CD4-positive, alpha-beta T cell treated with Interleukin-17A for 4 hours (primary cell): Measurements from ENCODE around the gene OR1L6.

Experiments
- DNase-seq: peaks from one replicate; pipeline ENCODE4 v3.0.0-alpha.2; 2020; ENCODE audit warnings: mixed read lengths

OR1L6 gene

GRCh38 chr9:122742003-122742402, at the start of gene OR1L6:
Gene OR1L6, plus strand, starts transcription at chr9:122742303. Its CDS starts 7,545 bp downstream, at chr9:122749848.
- DNase-seq, result no peak

DNA sequence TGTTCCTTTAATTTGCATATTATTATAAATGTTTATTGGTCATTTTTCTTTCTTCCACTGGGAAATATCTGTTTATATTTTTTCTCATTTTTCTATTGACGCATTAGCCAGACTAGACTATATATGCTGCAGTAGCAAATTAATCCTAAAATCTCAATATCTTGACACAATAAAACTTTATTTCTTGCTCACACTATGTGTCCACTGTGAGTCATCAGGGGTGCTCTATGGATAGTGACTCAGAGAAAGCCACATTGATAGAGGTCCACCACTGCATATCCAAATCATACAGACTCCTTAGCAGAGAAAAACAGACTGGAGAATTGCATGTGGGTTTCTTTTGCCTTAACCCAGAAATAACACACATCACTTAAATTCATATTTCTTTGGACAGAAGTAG, 46.4 kb upstream of the OR1L6 start:
- no peak for DNase-seq

DNA sequence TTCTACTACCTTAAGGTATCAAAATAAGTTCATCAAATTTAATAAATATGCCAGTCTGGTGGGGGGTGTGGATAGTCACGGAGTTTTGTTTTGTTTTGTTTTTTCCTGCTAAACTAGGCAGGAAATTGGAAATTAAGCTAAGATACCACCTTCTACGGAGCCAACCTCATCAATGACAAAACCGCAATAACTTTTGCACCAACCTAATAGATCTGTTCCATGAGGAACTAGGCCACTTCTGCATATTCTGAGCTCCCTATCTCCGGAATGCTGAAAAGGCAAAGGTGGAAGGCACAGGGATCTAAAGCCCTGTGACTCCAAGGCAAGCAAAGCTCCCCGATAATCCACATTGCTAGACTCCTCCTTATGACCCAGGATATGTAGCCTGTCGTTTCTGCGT, 24.1 kb upstream of the OR1L6 start:
- no peak for DNase-seq

- DNase-seq, result no peak
Measured at GRCh38 chr9:122719218-122719617, 22.9 kb upstream of the OR1L6 start.

DNA sequence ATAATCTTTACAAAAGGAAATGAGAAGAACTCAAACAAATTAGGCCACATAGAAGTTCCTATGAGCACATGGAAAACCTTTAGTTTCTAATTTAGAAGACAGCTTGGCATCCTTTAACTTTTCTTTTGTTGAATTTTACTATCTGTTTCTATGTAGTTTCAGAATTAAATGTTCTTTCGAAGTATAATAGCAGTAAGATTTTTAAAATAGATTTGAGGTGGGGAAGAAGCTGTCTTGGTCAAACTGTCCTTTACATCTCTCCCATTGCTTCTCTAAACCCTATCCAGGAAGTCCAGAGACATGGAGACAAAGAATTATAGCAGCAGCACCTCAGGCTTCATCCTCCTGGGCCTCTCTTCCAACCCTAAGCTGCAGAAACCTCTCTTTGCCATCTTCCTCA, 18.4 kb upstream of the OR1L6 start, which contains the start of gene OR1L4:
Gene OR1L4, plus strand, starts transcription at position 301 of the 400 bp plus-strand sequence. Its CDS starts 0 bp downstream, at position 301.
- no peak for DNase-seq

DNA sequence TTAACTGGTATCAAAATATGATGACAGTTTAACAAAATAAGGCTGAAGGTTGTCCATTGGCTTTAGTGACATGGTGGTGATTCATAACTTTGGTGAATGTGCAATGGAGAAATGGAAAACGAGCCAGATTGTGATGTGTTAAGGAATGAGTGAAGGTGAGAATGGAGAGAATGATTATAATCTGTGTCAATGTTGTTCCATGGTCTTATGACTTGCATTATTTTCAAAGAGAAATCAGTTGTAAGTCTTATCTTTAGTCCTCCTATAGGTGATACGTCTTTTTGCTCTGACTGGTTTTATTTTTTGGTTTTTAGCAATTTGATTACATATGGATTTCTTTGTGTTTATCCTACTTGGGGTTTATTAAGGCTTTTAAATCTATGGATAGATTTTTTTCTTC, 12.7 kb downstream of the OR1L6 start:
- no peak for DNase-seq

DNA sequence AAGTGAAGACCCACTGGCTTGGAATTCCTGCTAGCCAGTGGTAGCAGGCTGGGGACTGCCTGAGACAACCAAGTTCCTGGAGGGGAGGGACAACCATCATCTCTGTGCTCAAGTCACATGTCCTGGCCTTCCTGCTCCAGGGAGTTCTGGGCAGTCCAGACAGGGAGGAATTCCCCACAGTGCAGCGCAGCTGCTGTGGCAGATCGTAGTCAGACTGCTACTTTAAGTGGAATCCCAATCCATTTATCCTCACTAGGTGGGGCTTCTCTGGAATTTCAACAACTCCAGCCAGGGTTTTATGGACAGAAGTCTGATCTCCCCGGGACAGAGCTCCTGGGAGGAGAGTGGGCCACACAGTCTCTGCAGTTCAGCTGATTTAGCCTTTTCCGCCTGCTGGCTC, 25.7 kb downstream of the OR1L6 start:
- no peak for DNase-seq

GRCh38 chr9:122777052-122777451, 34.9 kb downstream of the OR1L6 start:
- no peak for DNase-seq

- DNase-seq, result no peak
Measured at GRCh38 chr9:122777935-122778627, 36.0 kb downstream of the OR1L6 start.

GRCh38 chr9:122779181-122779580, 37.1 kb downstream of the OR1L6 start:
- DNase-seq, result no peak

DNA sequence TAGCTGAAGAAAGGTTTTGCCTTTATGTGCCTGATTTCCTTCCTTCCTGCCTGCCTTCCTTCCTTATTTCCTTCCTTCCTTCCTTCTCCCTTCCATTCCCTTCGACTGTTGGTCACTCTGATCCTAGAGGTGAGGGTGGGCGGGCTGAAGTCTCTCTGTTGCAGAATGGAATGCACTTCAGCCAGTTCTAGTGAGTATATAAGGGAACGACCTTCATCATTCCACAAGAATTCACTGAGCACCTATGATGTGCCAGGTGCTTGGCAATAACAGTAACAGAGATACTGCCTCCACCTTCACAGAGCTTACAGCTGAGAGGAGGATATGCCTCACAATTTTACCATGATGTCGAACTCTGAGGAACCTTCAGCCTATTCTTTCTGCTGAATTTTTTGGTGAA, 37.9 kb downstream of the OR1L6 start:
- DNase-seq, result no peak

GRCh38 chr9:122781671-122782070, 39.6 kb downstream of the OR1L6 start:
- DNase-seq, result no peak

- no peak for DNase-seq
Measured at GRCh38 chr9:122785269-122785668, 43.2 kb downstream of the OR1L6 start.

- DNase-seq, result no peak
Measured at GRCh38 chr9:122786338-122786737, 44.2 kb downstream of the OR1L6 start.

GRCh38 chr9:122788831-122789230, 46.7 kb downstream of the OR1L6 start, which contains the start of gene OR5C1:
Gene OR5C1, plus strand, starts transcription at chr9:122788933. Its CDS starts 0 bp downstream, at chr9:122788933.
- DNase-seq, result no peak

DNA sequence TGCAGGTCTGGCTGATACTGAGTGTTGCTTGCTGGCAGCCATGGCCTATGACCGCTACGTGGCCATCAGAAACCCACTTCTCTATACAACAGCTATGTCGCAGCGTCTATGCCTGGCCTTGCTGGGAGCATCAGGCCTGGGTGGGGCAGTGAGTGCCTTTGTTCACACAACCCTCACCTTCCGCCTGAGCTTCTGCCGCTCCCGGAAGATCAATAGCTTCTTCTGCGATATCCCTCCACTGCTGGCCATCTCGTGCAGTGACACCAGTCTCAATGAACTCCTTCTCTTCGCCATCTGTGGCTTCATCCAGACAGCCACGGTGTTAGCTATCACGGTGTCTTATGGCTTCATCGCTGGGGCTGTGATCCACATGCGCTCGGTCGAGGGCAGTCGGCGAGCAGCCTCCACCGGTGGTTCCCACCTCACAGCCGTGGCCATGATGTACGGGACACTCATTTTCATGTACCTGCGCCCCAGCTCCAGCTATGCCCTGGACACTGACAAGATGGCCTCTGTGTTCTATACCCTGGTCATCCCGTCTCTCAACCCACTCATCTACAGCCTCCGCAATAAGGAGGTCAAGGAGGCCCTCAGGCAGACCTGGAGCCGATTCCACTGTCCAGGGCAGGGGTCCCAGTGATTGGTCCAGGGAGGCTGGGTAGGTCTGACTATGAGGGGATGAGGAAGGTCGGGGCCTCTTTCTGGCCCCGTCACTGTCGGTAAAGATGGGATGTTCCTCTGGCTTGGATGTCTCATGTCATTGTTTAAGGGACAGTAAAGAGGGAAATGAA, 47.3 kb downstream of the OR1L6 start:
- no peak for DNase-seq

GRCh38 chr9:122791872-122792669, 50.0 kb downstream of the OR1L6 start:
- DNase-seq, result no peak

DNA sequence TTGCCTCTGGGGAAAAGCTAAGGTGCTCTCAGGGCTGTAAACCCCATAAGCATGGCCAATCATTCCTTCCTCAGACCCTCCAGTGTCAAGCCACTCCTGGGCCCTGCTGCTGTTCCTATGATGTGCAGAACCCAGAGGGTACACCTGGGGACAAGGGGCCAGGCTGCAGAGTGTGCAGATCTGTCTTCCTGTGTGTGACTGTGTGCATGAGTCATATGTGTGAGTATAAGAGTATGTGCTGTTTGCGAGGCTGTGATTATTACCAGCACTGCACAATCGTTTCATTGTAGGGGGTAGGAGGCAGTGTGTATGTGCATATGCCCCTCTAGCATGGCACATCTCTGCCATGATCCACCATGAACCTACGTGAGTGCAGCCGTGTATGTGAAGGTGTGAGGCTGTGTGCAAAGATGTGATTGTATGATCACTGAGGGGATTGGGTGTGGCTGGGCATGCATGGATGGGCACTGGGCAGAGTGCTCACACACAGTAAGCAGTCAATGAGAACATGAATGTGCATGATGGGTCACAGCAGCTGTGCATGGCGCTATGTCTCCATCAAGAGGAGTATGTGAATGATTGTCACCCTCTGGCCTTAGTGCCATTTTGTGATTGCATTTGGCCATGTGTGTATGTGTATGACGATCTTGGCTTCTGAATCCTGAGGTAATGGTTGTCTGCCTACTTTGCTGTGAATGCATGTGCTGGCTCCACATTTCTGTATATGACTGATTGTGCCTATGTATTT, 55.4 kb downstream of the OR1L6 start:
- no peak for DNase-seq
